HEK293 (cell line): ENCODE measurements around the gene RGS4.

Experiments used
- EGR2 ChIP-seq: fragments of 450-650 bp; formaldehyde crosslinking; IDR thresholded peaks from 2 replicates; pipeline ENCODE4 v1.5.1; 2016; ENCODE audit warnings: low read depth, missing biosample characterization, missing genetic modification characterization
- FEZF1 ChIP-seq: fragments of 450-650 bp; formaldehyde crosslinking; IDR thresholded peaks from 2 replicates; pipeline ENCODE4 v1.5.1; 2016; ENCODE audit warnings: missing biosample characterization, missing genetic modification characterization
- OSR2 ChIP-seq: fragments of 450-650 bp; formaldehyde crosslinking; IDR thresholded peaks from 2 replicates; pipeline ENCODE4 v1.5.1; 2016; ENCODE audit warnings: missing biosample characterization, missing genetic modification characterization
- OVOL3 ChIP-seq: fragments of 450-650 bp; formaldehyde crosslinking; IDR thresholded peaks from 2 replicates; pipeline ENCODE4 v1.5.1; 2016; ENCODE audit warnings: missing biosample characterization, missing genetic modification characterization
- SP2 ChIP-seq: fragments of 450-650 bp; formaldehyde crosslinking; IDR thresholded peaks from 2 replicates; pipeline ENCODE4 v1.5.1; 2016; ENCODE audit warnings: missing biosample characterization, missing genetic modification characterization
- ZBTB1 ChIP-seq: fragments of 450-650 bp; formaldehyde crosslinking; IDR thresholded peaks from 2 replicates; pipeline ENCODE4 v1.5.1; 2016; ENCODE audit warnings: missing biosample characterization, missing genetic modification characterization
- ZBTB6 ChIP-seq: fragments of 450-650 bp; formaldehyde crosslinking; IDR thresholded peaks from 2 replicates; pipeline ENCODE4 v1.5.1; 2017; ENCODE audit warnings: missing biosample characterization, missing genetic modification characterization
- ZNF138 ChIP-seq: fragments of 450-650 bp; formaldehyde crosslinking; IDR thresholded peaks from 2 replicates; pipeline ENCODE4 v1.5.1; 2016; ENCODE audit warnings: missing biosample characterization, missing genetic modification characterization, borderline replicate concordance
- ZNF16 ChIP-seq: fragments of 450-650 bp; formaldehyde crosslinking; IDR thresholded peaks from 2 replicates; pipeline ENCODE4 v1.5.1; 2016; ENCODE audit warnings: low read depth, missing biosample characterization, missing genetic modification characterization
- ZNF211 ChIP-seq: fragments of 450-650 bp; formaldehyde crosslinking; IDR thresholded peaks from 2 replicates; pipeline ENCODE4 v1.5.1; 2016; ENCODE audit warnings: low read depth, missing biosample characterization, missing genetic modification characterization
- ZNF223 ChIP-seq: fragments of 450-650 bp; formaldehyde crosslinking; IDR thresholded peaks from 2 replicates; pipeline ENCODE4 v1.5.1; 2016; ENCODE audit warnings: missing biosample characterization, missing genetic modification characterization
- ZNF239 ChIP-seq: fragments of 450-650 bp; formaldehyde crosslinking; IDR thresholded peaks from 2 replicates; pipeline ENCODE4 v1.5.1; 2016; ENCODE audit warnings: missing biosample characterization, missing genetic modification characterization
- ZNF248 ChIP-seq: fragments of 450-650 bp; formaldehyde crosslinking; IDR thresholded peaks from 2 replicates; pipeline ENCODE4 v1.5.1; 2017; ENCODE audit warnings: missing biosample characterization, missing genetic modification characterization
- ZNF292 ChIP-seq: fragments of 450-650 bp; formaldehyde crosslinking; IDR thresholded peaks from 2 replicates; pipeline ENCODE4 v1.5.1; 2016; ENCODE audit warnings: low read depth, missing biosample characterization, missing genetic modification characterization, borderline replicate concordance
- ZNF350 ChIP-seq: fragments of 450-650 bp; formaldehyde crosslinking; IDR thresholded peaks from 2 replicates; pipeline ENCODE4 v1.5.0; 2017; ENCODE audit warnings: missing biosample characterization, mild to moderate bottlenecking, missing genetic modification characterization
- ZNF366 ChIP-seq: fragments of 450-650 bp; formaldehyde crosslinking; conservative IDR thresholded peaks from 2 replicates; pipeline ENCODE4 v1.5.1; 2016; ENCODE audit warnings: missing biosample characterization, missing genetic modification characterization
- ZNF48 ChIP-seq: fragments of 450-650 bp; formaldehyde crosslinking; IDR thresholded peaks from 2 replicates; pipeline ENCODE4 v1.5.1; 2016; ENCODE audit warnings: missing biosample characterization, missing genetic modification characterization
- ZNF521 ChIP-seq: fragments of 450-650 bp; formaldehyde crosslinking; IDR thresholded peaks from 2 replicates; pipeline ENCODE4 v1.5.1; 2017; ENCODE audit warnings: missing biosample characterization, mild to moderate bottlenecking, missing genetic modification characterization
- ZNF571 ChIP-seq: fragments of 450-650 bp; formaldehyde crosslinking; IDR thresholded peaks from 2 replicates; pipeline ENCODE4 v1.5.0; 2017; ENCODE audit warnings: missing biosample characterization, missing genetic modification characterization
- ZNF610 ChIP-seq: fragments of 450-650 bp; formaldehyde crosslinking; IDR thresholded peaks from 2 replicates; pipeline ENCODE4 v1.5.1; 2016; ENCODE audit warnings: missing biosample characterization, missing genetic modification characterization, borderline replicate concordance
- ZNF654 ChIP-seq: fragments of 450-650 bp; formaldehyde crosslinking; IDR thresholded peaks from 2 replicates; pipeline ENCODE4 v1.5.1; 2016; ENCODE audit warnings: low read depth, missing biosample characterization, missing genetic modification characterization
- TF ChIP-seq, protein P1 (sequence below): fragments of 450-650 bp; formaldehyde crosslinking; IDR thresholded peaks from 2 replicates; pipeline ENCODE4 v1.5.1; 2016; ENCODE audit warnings: missing biosample characterization, missing genetic modification characterization
- TF ChIP-seq, protein P2 (sequence below): fragments of 450-650 bp; formaldehyde crosslinking; IDR thresholded peaks from 2 replicates; pipeline ENCODE4 v1.5.1; 2016; ENCODE audit warnings: missing biosample characterization, missing genetic modification characterization
- TF ChIP-seq, protein P3 (sequence below): fragments of 450-650 bp; formaldehyde crosslinking; IDR thresholded peaks from 2 replicates; pipeline ENCODE4 v1.5.1; 2017; ENCODE audit warnings: missing biosample characterization, missing genetic modification characterization
- TF ChIP-seq, protein P4 (sequence below): fragments of 450-650 bp; formaldehyde crosslinking; IDR thresholded peaks from 2 replicates; pipeline ENCODE4 v1.5.1; 2016; ENCODE audit warnings: missing biosample characterization, missing genetic modification characterization
- TF ChIP-seq, protein P5 (sequence below): fragments of 450-650 bp; formaldehyde crosslinking; IDR thresholded peaks from 2 replicates; pipeline ENCODE4 v1.5.1; 2016; ENCODE audit warnings: missing biosample characterization, missing genetic modification characterization

The RGS4 gene

GRCh38 chr1:163094589-163094988 lies 25.4 kb downstream of the RGS4 start (continued):
- TF ChIP-seq, protein P1, sequence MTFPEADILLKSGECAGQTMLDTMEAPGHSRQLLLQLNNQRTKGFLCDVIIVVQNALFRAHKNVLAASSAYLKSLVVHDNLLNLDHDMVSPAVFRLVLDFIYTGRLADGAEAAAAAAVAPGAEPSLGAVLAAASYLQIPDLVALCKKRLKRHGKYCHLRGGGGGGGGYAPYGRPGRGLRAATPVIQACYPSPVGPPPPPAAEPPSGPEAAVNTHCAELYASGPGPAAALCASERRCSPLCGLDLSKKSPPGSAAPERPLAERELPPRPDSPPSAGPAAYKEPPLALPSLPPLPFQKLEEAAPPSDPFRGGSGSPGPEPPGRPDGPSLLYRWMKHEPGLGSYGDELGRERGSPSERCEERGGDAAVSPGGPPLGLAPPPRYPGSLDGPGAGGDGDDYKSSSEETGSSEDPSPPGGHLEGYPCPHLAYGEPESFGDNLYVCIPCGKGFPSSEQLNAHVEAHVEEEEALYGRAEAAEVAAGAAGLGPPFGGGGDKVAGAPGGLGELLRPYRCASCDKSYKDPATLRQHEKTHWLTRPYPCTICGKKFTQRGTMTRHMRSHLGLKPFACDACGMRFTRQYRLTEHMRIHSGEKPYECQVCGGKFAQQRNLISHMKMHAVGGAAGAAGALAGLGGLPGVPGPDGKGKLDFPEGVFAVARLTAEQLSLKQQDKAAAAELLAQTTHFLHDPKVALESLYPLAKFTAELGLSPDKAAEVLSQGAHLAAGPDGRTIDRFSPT (tag by site-specific recombination) = no peak
- TF ChIP-seq ZNF223 = no peak
- no peak for TF ChIP-seq ZNF521
- no peak for TF ChIP-seq ZBTB1 (tag by site-specific recombination)
- no peak for TF ChIP-seq ZNF239 (tag by site-specific recombination)
- no peak for TF ChIP-seq OVOL3
- no peak for TF ChIP-seq OSR2 (tag by site-specific recombination)
- TF ChIP-seq ZNF292 (tag by site-specific recombination) = no peak
- no peak for TF ChIP-seq ZNF48 (tag by site-specific recombination)
- peak; percentile 4; the same call in 1 of the 2 replicates for TF ChIP-seq ZNF366 (tag by site-specific recombination)
- TF ChIP-seq ZNF211 = no peak
- no peak for TF ChIP-seq EGR2
- TF ChIP-seq ZBTB6 = no peak
- no peak for TF ChIP-seq ZNF654 (tag by site-specific recombination)
- TF ChIP-seq FEZF1 (tag by site-specific recombination) = peak; percentile 11; the same call in 1 of the 2 replicates
- TF ChIP-seq, protein P2, sequence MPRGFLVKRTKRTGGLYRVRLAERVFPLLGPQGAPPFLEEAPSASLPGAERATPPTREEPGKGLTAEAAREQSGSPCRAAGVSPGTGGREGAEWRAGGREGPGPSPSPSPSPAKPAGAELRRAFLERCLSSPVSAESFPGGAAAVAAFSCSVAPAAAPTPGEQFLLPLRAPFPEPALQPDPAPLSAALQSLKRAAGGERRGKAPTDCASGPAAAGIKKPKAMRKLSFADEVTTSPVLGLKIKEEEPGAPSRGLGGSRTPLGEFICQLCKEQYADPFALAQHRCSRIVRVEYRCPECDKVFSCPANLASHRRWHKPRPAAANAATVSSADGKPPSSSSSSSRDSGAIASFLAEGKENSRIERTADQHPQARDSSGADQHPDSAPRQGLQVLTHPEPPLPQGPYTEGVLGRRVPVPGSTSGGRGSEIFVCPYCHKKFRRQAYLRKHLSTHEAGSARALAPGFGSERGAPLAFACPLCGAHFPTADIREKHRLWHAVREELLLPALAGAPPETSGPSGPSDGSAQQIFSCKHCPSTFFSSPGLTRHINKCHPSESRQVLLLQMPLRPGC (tag by site-specific recombination) = no peak
- TF ChIP-seq ZNF248 (tag by site-specific recombination) = no peak
- TF ChIP-seq, protein P3, sequence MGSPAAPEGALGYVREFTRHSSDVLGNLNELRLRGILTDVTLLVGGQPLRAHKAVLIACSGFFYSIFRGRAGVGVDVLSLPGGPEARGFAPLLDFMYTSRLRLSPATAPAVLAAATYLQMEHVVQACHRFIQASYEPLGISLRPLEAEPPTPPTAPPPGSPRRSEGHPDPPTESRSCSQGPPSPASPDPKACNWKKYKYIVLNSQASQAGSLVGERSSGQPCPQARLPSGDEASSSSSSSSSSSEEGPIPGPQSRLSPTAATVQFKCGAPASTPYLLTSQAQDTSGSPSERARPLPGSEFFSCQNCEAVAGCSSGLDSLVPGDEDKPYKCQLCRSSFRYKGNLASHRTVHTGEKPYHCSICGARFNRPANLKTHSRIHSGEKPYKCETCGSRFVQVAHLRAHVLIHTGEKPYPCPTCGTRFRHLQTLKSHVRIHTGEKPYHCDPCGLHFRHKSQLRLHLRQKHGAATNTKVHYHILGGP (tag by site-specific recombination) = peak; percentile 70
- TF ChIP-seq ZNF16 (tag by site-specific recombination) = no peak
- TF ChIP-seq ZNF610 (tag by site-specific recombination) = no peak
- TF ChIP-seq, protein P4, sequence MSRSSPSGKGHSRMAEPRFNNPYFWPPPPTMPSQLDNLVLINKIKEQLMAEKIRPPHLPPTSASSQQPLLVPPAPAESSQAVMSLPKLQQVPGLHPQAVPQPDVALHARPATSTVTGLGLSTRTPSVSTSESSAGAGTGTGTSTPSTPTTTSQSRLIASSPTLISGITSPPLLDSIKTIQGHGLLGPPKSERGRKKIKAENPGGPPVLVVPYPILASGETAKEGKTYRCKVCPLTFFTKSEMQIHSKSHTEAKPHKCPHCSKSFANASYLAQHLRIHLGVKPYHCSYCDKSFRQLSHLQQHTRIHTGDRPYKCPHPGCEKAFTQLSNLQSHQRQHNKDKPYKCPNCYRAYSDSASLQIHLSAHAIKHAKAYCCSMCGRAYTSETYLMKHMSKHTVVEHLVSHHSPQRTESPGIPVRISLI (tag by site-specific recombination) = no peak
- TF ChIP-seq SP2 (tag by site-specific recombination) = no peak
- TF ChIP-seq ZNF138 (tag by site-specific recombination) = no peak
- no peak for TF ChIP-seq ZNF571
- TF ChIP-seq, protein P5, sequence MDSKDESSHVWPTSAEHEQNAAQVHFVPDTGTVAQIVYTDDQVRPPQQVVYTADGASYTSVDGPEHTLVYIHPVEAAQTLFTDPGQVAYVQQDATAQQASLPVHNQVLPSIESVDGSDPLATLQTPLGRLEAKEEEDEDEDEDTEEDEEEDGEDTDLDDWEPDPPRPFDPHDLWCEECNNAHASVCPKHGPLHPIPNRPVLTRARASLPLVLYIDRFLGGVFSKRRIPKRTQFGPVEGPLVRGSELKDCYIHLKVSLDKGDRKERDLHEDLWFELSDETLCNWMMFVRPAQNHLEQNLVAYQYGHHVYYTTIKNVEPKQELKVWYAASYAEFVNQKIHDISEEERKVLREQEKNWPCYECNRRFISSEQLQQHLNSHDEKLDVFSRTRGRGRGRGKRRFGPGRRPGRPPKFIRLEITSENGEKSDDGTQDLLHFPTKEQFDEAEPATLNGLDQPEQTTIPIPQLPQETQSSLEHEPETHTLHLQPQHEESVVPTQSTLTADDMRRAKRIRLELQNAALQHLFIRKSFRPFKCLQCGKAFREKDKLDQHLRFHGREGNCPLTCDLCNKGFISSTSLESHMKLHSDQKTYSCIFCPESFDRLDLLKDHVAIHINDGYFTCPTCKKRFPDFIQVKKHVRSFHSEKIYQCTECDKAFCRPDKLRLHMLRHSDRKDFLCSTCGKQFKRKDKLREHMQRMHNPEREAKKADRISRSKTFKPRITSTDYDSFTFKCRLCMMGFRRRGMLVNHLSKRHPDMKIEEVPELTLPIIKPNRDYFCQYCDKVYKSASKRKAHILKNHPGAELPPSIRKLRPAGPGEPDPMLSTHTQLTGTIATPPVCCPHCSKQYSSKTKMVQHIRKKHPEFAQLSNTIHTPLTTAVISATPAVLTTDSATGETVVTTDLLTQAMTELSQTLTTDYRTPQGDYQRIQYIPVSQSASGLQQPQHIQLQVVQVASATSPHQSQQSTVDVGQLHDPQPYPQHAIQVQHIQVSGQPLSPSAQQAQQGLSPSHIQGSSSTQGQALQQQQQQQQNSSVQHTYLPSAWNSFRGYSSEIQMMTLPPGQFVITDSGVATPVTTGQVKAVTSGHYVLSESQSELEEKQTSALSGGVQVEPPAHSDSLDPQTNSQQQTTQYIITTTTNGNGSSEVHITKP (tag by site-specific recombination) = 0 out of 2 replicates have a peak, but pooled peaks have one; percentile 74
- no peak for TF ChIP-seq ZNF350 (tag by site-specific recombination)
- TF ChIP-seq, all 188 proteins: peak for 6
